Hepatocyte (in vitro differentiated cells): ENCODE data around the gene MMP20. TPM values are rescaled to one million over a fixed set of nuclear protein-coding genes. Genes with fewer than 3 reads are reported as not detected.

Experiments used
- DNase-seq: peaks from one replicate; pipeline ENCODE4 v3.0.0-alpha.2; 2016; ENCODE audit warnings: low spot score
- H2AFZ ChIP-seq: fragments of 200-600 bp; sonication (generic); 2 replicates; pipeline ENCODE4 v1.6.0; 2016; ENCODE audit warnings: antibody characterized with exemption, mild to moderate bottlenecking
- H3K27ac ChIP-seq: fragments of 200-600 bp; sonication (generic); 2 replicates; pipeline ENCODE4 v1.5.1; 2016; ENCODE audit warnings: mild to moderate bottlenecking
- H3K27me3 ChIP-seq: fragments of 200-600 bp; sonication (generic); 2 replicates; pipeline ENCODE4 v1.6.1; 2016
- H3K36me3 ChIP-seq: fragments of 200-600 bp; sonication (generic); replicated peaks from 2 replicates; pipeline ENCODE4 v1.5.1; 2016; ENCODE audit warnings: low read depth; ENCODE audit not compliant: insufficient read depth
- H3K4me1 ChIP-seq: fragments of 200-600 bp; sonication (generic); 2 replicates; pipeline ENCODE4 v1.5.1; 2016; ENCODE audit warnings: mild to moderate bottlenecking, moderate library complexity; ENCODE audit not compliant: insufficient read depth
- H3K4me2 ChIP-seq: fragments of 200-600 bp; sonication (generic); 2 replicates; pipeline ENCODE4 v1.6.0; 2016
- H3K4me3 ChIP-seq: fragments of 200-600 bp; sonication (generic); 2 replicates; pipeline ENCODE4 v1.5.1; 2016; ENCODE audit warnings: mild to moderate bottlenecking
- H3K79me2 ChIP-seq: fragments of 200-600 bp; sonication (generic); 2 replicates; pipeline ENCODE4 v1.6.0; 2017; ENCODE audit warnings: mild to moderate bottlenecking
- H3K9me2 ChIP-seq: fragments of 200-600 bp; sonication (generic); replicated peaks from 2 replicates; pipeline ENCODE4 v1.6.0; 2017; ENCODE audit warnings: mild to moderate bottlenecking; ENCODE audit not compliant: insufficient read depth
- H3K9me3 ChIP-seq: fragments of 200-600 bp; sonication (generic); 2 replicates; pipeline ENCODE4 v1.5.1; 2016; ENCODE audit warnings: low read depth, mild to moderate bottlenecking
- H4K20me1 ChIP-seq: fragments of 200-600 bp; sonication (generic); 2 replicates; pipeline ENCODE4 v1.6.0; 2016; ENCODE audit warnings: mild to moderate bottlenecking; ENCODE audit not compliant: insufficient read depth, poor library complexity, severe bottlenecking
- CTCF ChIP-seq: fragments of 200-600 bp; sonication (generic); IDR thresholded peaks from 2 replicates; pipeline ENCODE4 v1.5.1; 2016; ENCODE audit warnings: antibody characterized with exemption, mild to moderate bottlenecking; ENCODE audit not compliant: poor library complexity
- EZH2 ChIP-seq: fragments of 200-600 bp; sonication (generic); IDR thresholded peaks from 2 replicates; pipeline ENCODE4 v1.6.1; 2016; ENCODE audit warnings: antibody characterized with exemption, mild to moderate bottlenecking, borderline replicate concordance
- EZH2phosphoT487 ChIP-seq: fragments of 200-600 bp; sonication (generic); IDR thresholded peaks from one replicate; pipeline ENCODE4 v1.6.1; 2018; ENCODE audit warnings: antibody characterized with exemption, mild to moderate bottlenecking, low read depth, moderate library complexity; ENCODE audit not compliant: unreplicated experiment, severe bottlenecking
- whole genome bisulfite sequencing: methylation state at CpG from one replicate; pipeline ENCODE4 v1.1.6; 2016; ENCODE audit warnings: low lambda C conversion rate; ENCODE audit errors: missing lambda C conversion rate; 5-methylcytosine and 5-hydroxymethylcytosine counted together
- polyA plus RNA-seq: library from polyadenylated mRNA; unstranded; fragments of >200 nt; fragmentation: Nextera tagmentation; extraction: Ambion mirVana; gene quantifications from 2 replicates; pipeline ENCODE4 v1.2.1, GENCODE V29; 2016
- total RNA-seq: library from RNA; depleted of rRNA; stranded (reverse); fragments of >200 nt; gene quantifications from 2 replicates; pipeline ENCODE4 v1.2.3, GENCODE V29; 2014

MMP20 gene
- total and polyA plus RNA-seq, 2 experiments from 2014 or later, result not detected

- Histone ChIP-seq H3K4me3 (no peak overlapping the region), H3K27me3 (no peaks in the 10 kb centered on the region), H4K20me1 (no peaks in the 10 kb centered on the region), H3K9me2 (no peaks in the 10 kb centered on the region), H3K27ac (no peak overlapping the region), H3K79me2 (no peaks in the 10 kb centered on the region), H3K4me1 (no peaks in the 10 kb centered on the region), H3K4me2 (no peak overlapping the region), H3K36me3 (no peaks in the 10 kb centered on the region), H3K9me3 (no peaks in the 10 kb centered on the region), H2AFZ (no peak overlapping the region)
- WGBS, result 85% methylated on average over 13 of the region's 13 CpGs
- TF ChIP-seq CTCF (peak; percentile 17), EZH2phosphoT487 (no peak)
- DNase-seq, result no peak
Observed at GRCh38 chr11:102664001-102664752, 39.0 kb upstream of the MMP20 start.

- no peaks in the 10 kb centered on the region for H3K36me3 ChIP-seq
- H3K4me2 ChIP-seq, result no peak overlapping the region
- no peaks in the 10 kb centered on the region for H3K9me2 ChIP-seq
- no peak overlapping the region for H3K4me3 ChIP-seq
- no peaks in the 10 kb centered on the region for H3K79me2 ChIP-seq
- H4K20me1 ChIP-seq, result no peaks in the 10 kb centered on the region
- H3K27ac ChIP-seq, result no peak overlapping the region
- no peak for TF ChIP-seq CTCF
- TF ChIP-seq EZH2phosphoT487, result no peak
- TF ChIP-seq EZH2, result no peak
- DNase-seq, result no peak
- H3K27me3 ChIP-seq, result no peaks in the 10 kb centered on the region
- H3K4me1 ChIP-seq, result no peaks in the 10 kb centered on the region
- H3K9me3 ChIP-seq, result no peaks in the 10 kb centered on the region
- no peak overlapping the region for H2AFZ ChIP-seq
Observed at GRCh38 chr11:102662607-102663006, 37.5 kb upstream of the MMP20 start.

GRCh38 chr11:102661040-102661439 is 35.9 kb upstream of the MMP20 start:
- no peak overlapping the region for H3K4me2 ChIP-seq
- no peaks in the 10 kb centered on the region for H3K36me3 ChIP-seq
- no peak overlapping the region for H3K27ac ChIP-seq
- no peaks in the 10 kb centered on the region for H3K27me3 ChIP-seq
- no peak overlapping the region for H2AFZ ChIP-seq
- TF ChIP-seq EZH2 (no peak), EZH2phosphoT487 (no peak), CTCF (no peak)
- no peak overlapping the region for H3K4me3 ChIP-seq
- H3K9me2 ChIP-seq, result no peaks in the 10 kb centered on the region
- no peaks in the 10 kb centered on the region for H3K9me3 ChIP-seq
- 81% methylated on average over 4 of the region's 4 CpGs for WGBS
- H4K20me1 ChIP-seq, result no peaks in the 10 kb centered on the region
- no peaks in the 10 kb centered on the region for H3K79me2 ChIP-seq
- H3K4me1 ChIP-seq, result no peaks in the 10 kb centered on the region
- no peak for DNase-seq

- no peaks in the 10 kb centered on the region for H3K27me3 ChIP-seq
- H3K79me2 ChIP-seq, result no peaks in the 10 kb centered on the region
- H3K4me1 ChIP-seq, result no peaks in the 10 kb centered on the region
- H3K9me2 ChIP-seq, result no peaks in the 10 kb centered on the region
- DNase-seq, result no peak
- H3K36me3 ChIP-seq, result no peaks in the 10 kb centered on the region
- no peaks in the 10 kb centered on the region for H4K20me1 ChIP-seq
- no peak overlapping the region for H3K4me3 ChIP-seq
- H2AFZ ChIP-seq, result no peak overlapping the region
- H3K9me3 ChIP-seq, result no peaks in the 10 kb centered on the region
- TF ChIP-seq CTCF (no peak), EZH2phosphoT487 (no peak), EZH2 (no peak)
- 77% methylated on average over 1 of the region's 1 CpG for WGBS
- H3K27ac ChIP-seq, result no peak overlapping the region
- no peak overlapping the region for H3K4me2 ChIP-seq
Observed at GRCh38 chr11:102656528-102656927, 31.4 kb upstream of the MMP20 start.
